NCI-H128 (cell line): ENCODE results near the gene C2.
"Not testable (repeated sequence)": the region's sequence is repeated elsewhere in the genome, so short reads cannot be mapped to it uniquely, and the experiment has no call there.

Experiments
- DNase-seq: peaks from one replicate; lab custom pipeline; 2025; ENCODE audit not compliant: unreplicated experiment; lab: John Stamatoyannopoulos, UW

The C2 gene

DNA sequence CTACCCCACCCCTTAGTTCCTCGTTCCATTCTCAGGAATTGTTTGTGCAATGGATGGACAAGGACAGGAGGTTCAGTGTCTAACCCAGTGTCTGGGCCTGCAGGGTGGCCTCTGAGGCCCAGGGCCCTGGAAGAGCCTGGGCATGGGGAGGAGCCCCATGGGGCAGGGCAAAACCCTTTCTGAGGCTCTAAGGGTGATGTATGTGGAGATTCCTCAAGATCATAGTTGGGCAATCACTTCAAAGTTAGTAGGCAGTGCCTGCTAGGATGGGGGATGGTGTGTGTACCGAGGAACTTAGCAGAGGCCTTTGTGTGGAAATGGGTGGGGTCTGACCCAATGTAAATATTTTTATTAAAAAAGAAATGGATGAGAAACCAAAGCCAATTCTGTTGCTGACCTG lies 6.7 kb upstream of the C2 start:
- DNase-seq: no peak

DNA sequence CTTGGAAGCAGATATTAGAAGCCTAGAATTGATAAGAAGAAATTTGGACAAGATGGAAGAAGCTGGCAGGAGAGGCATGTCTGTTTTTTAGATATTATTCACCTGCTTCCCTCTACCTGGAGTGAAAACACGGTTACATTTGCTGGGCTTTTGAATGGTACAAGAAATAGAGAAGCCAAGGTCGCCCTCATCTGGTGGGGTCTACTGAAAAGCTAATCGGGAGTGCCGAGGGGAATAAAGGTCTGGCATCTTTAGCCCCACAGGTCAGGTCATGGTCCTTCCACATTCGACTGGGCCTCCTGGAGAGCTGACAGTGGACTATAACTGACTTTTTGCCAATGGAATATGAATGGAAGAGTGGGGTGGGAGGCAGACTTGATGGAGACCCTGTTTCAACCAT lies 4.6 kb upstream of the C2 start:
- DNase-seq: no peak

DNA sequence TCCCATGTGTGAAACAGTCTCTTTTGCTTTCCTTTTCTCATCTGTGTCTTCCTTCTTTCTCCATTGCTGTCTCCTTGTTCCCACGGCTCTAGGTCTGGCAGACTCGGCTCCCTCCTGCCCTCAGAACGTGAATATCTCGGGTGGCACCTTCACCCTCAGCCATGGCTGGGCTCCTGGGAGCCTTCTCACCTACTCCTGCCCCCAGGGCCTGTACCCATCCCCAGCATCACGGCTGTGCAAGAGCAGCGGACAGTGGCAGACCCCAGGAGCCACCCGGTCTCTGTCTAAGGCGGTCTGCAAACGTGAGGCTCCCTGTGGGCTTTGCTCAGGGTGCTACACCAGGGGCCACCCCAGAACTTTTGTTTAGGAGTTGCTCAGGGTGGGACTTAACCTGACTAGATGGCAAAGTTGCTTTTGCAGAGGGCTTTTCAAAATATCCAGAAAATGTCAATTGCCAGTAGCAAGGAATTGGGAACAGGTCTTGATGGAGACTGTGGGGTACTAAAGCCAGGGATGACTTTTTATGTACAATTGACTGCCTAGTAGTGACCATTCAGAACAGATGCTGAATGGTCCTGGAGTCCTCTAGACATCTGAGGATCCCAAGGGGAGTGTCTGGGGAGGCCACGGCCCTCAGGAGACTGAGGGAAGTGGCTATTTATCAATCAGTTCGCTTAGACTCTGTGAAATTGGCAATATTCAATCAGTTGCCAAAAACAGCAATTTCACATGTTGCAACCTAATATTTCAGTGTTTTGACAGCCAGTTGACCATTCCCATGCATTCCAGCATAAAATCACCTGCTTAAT lies 550 bp downstream of the C2 start:
- no peak for DNase-seq

DNA sequence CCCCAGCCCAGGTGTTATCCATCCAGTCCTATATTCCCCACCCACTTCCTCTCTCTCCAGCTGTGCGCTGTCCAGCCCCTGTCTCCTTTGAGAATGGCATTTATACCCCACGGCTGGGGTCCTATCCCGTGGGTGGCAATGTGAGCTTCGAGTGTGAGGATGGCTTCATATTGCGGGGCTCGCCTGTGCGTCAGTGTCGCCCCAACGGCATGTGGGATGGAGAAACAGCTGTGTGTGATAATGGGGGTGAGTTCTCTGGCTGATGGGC lies 1.1 kb downstream of the C2 start:
- DNase-seq: no peak

DNA sequence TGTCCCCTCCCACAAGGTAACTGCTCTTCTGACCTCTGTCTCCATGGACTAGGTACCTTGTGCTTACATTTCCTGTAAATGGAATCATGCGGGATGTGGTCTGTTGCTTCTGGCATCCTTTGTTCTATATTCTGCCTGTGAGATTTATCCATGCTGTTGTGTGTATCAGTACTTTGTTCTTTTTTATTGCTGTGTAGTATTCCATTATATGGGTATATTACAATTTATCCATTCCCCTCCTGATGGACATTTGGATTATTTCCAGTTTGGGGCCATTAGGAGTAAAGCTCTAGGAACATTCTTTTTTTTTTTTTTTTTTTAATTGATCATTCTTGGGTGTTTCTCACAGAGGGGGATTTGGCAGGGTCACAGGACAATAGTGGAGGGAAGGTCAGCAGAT lies 3.4 kb downstream of the C2 start:
- DNase-seq: no peak

DNA sequence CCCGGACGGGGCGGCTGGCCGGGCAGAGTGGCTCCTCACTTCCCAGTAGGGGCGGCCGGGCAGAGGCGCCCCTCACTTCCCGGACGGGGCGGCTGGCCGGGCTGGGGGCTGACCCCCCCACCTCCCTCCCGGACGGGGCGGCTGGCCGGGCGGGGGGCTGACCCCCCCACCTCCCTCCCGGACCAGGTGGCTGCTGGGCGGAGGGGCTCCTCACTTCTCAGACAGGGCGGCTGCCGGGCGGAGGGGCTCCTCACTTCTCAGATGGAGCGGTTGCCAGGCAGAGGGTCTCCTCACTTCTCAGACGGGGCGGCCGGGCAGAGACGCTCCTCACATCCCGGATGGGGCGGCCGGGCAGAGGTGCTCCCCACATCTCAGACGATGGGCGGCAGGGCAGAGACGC lies 4.6 kb downstream of the C2 start:
- DNase-seq: not testable (repeated sequence)

DNA sequence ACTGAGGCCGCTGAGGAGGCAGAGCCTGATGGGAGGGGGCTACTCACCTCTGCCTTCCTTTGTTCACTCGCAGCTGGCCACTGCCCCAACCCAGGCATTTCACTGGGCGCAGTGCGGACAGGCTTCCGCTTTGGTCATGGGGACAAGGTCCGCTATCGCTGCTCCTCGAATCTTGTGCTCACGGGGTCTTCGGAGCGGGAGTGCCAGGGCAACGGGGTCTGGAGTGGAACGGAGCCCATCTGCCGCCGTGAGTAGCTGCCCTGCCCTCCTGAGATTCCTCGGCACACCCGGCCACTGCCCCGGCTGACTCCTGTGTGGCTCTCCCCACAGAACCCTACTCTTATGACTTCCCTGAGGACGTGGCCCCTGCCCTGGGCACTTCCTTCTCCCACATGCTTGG lies 6.0 kb downstream of the C2 start:
- no peak for DNase-seq

DNA sequence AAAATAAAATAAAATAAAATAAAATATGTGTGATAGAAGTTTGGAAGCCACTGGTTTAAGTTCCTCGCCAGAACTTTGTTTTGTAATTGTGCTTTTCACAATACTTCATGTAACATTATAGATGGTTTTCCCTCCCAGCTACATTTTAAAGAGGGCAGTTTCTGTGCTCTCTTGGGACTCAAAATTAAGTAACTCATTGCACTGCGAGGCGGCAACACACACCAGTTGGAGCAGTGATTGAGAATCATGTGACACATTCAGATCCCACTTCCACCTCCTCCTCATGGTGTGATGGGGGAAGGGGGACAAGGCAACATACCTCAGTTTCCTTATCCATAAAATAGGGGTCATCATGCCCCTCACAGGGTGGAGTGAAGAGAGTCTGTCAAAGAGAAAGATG lies 7.5 kb downstream of the C2 start:
- no peak for DNase-seq

DNA sequence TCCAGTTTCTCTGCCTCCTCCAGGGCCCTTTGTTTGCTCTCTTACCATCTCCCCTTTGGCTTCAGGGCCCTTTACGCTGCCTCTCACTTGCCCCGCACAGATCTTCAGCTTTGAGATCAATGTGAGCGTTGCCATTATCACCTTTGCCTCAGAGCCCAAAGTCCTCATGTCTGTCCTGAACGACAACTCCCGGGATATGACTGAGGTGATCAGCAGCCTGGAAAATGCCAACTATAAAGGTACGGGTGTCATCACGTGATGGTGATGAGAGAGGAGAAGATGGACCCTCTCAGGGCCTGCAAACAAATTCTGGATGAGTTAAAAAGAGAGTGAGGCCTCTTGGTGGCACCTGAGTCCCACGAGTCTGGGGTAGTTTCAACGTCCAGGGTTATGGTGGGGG lies 8.3 kb downstream of the C2 start:
- no peak for DNase-seq

DNA sequence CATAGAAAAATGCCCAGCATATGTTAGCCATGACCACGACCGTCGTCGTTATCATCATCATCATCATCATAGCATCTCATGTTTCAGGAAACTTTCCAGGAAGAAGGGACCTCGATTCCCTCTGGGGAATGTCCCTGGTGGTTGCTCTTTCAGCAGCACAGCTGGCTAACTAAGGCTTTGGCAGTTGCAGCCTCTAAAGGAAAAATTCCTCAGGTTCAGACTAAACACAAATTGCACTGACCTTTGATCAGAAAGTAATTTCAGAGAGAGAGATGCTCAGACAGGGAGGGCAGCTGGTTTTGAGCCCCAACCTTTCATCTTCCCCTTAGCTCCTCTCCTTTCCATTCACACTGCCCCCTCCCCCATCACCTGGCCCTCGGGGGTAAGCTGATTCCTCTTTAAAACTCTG lies 12.7 kb downstream of the C2 start:
- no peak for DNase-seq

DNA sequence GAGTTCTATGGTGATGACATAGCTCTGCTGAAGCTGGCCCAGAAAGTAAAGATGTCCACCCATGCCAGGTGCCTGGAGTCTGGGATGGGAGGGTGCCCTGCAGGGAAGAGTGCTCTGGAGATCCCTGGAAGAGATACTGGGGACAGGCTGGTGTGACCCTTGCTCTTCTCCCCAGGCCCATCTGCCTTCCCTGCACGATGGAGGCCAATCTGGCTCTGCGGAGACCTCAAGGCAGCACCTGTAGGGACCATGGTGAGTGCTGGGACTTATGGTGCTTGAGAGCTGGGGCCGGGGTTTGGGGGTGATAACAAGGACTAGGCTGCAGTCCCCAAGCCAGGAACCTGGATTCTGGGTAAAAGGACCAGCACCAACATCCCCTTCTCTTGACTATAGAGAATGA lies 16.2 kb downstream of the C2 start:
- no peak for DNase-seq

DNA sequence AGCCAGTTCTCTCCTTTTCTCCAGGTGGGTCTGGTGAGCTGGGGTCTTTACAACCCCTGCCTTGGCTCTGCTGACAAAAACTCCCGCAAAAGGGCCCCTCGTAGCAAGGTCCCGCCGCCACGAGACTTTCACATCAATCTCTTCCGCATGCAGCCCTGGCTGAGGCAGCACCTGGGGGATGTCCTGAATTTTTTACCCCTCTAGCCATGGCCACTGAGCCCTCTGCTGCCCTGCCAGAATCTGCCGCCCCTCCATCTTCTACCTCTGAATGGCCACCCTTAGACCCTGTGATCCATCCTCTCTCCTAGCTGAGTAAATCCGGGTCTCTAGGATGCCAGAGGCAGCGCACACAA lies 17.6 kb downstream of the C2 start:
- DNase-seq: no peak

DNA sequence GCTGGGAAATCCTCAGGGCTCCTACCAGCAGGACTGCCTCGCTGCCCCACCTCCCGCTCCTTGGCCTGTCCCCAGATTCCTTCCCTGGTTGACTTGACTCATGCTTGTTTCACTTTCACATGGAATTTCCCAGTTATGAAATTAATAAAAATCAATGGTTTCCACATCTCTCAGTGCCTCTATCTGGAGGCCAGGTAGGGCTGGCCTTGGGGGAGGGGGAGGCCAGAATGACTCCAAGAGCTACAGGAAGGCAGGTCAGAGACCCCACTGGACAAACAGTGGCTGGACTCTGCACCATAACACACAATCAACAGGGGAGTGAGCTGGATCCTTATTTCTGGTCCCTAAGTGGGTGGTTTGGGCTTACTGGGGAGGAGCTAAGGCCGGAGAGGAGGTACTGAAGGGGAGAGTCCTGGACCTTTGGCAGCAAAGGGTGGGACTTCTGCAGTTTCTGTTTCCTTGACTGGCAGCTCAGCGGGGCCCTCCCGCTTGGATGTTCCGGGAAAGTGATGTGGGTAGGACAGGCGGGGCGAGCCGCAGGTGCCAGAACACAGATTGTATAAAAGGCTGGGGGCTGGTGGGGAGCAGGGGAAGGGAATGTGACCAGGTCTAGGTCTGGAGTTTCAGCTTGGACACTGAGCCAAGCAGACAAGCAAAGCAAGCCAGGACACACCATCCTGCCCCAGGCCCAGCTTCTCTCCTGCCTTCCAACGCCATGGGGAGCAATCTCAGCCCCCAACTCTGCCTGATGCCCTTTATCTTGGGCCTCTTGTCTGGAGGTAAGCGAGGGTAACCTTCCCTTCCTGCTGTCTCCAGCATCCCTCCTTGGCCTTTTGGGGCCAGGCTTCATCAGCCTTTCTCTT lies 18.2 kb downstream of the C2 start, which contains the start of gene CFB:
Gene CFB (plus strand): TSS at position 589 of the 863 bp plus-strand sequence. CDS start 127 bp downstream, at position 716.
- DNase-seq: no peak

DNA sequence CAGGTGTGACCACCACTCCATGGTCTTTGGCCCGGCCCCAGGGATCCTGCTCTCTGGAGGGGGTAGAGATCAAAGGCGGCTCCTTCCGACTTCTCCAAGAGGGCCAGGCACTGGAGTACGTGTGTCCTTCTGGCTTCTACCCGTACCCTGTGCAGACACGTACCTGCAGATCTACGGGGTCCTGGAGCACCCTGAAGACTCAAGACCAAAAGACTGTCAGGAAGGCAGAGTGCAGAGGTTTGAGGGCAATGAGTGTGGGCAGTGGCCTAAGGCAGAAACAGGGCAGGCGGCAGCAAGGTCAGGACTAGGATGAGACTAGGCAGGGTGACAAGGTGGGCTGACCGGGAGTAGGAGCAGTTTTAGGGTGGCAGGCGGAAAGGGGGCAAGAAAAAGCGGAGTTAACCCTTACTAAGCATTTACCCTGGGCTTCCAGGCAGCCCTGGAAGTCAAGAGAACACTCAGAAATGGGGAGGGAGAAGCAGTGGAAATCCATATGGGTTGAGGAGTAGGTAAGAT lies 18.9 kb downstream of the C2 start:
- DNase-seq: no peak

DNA sequence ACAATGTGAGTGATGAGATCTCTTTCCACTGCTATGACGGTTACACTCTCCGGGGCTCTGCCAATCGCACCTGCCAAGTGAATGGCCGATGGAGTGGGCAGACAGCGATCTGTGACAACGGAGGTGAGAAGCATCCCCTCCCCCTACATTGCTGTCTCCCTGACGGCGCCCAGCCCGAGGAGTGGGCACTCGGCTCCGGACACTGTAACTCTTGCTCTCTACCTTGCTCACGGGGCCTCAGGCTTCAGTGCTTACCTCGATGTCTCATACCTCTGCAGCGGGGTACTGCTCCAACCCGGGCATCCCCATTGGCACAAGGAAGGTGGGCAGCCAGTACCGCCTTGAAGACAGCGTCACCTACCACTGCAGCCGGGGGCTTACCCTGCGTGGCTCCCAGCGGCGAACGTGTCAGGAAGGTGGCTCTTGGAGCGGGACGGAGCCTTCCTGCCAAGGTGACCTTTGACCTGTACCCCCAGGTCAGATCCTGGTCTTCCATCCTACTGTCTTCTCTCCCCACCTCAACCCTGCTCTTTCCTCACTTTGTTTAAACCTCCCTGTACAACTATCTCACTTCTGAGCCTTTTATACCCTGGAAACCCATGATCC lies 19.7 kb downstream of the C2 start:
- no peak for DNase-seq

DNA sequence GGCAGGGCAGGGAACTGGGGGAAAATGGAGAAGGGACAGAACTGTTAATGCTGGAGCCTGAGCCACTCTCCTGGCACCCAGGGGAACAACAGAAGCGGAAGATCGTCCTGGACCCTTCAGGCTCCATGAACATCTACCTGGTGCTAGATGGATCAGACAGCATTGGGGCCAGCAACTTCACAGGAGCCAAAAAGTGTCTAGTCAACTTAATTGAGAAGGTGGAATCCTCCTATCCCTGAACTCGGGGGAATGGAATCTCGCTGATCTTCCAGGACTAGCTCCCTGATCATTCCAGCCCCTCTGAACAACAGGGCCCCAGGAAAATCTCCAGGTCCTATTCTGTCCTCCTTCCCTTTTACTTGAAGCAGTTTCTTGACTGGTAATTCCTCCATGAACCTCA lies 20.3 kb downstream of the C2 start:
- DNase-seq: no peak

DNA sequence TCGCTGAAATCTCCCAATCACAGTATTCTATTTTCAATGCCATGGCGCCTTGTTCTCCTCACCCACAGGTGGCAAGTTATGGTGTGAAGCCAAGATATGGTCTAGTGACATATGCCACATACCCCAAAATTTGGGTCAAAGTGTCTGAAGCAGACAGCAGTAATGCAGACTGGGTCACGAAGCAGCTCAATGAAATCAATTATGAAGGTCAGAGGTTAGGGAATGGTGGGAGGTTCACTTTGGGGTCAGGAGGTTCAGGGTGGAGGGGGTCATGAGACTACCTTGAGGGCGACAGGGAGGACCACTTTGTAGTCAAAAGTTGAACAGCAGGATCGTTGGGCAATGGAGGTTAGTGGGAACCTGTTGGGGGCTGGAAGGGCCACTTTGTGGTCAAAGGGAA lies 20.8 kb downstream of the C2 start:
- no peak for DNase-seq

DNA sequence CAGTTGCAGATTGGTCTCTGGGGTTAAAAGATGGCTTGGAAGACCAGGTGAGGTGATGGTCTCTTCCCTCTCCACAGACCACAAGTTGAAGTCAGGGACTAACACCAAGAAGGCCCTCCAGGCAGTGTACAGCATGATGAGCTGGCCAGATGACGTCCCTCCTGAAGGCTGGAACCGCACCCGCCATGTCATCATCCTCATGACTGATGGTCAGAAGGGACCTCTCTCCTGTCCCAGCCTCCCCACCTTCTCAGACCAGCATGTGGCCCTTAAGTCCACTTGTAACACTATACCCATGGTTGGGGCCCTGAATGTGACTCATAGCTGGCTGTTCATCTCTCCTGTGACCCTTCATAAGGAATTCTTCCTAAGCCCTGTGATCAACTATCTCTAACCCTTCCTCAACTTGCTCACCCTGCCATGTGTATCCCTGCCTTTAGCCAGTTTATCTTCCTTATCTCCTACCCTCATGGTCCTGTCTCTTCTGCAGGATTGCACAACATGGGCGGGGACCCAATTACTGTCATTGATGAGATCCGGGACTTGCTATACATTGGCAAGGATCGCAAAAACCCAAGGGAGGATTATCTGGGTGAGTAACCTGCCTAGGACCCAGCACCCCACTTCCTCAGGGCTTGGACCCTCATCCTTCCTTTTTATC lies 21.4 kb downstream of the C2 start:
- DNase-seq: no peak

DNA sequence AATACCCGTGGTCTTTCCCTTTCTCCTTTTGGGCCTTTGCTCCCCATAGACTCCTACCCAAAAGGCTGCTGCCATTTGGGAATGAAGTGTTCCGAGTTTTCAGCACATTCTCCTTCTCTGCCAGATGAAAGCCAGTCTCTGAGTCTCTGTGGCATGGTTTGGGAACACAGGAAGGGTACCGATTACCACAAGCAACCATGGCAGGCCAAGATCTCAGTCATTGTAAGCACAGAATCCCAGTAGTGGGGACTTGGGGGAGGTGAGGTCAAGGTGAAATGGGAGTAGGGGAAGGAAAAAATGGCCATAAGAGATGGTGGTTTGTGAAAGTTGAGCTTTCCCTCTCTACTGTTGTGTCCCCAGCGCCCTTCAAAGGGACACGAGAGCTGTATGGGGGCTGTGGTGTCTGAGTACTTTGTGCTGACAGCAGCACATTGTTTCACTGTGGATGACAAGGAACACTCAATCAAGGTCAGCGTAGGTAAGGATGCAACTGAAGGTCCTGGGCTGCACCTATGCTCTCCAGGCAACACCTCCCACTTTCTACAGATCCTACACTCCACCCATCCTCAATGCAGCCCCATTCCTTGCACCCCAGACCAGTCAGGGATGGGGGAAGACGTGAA lies 22.5 kb downstream of the C2 start:
- DNase-seq: no peak

DNA sequence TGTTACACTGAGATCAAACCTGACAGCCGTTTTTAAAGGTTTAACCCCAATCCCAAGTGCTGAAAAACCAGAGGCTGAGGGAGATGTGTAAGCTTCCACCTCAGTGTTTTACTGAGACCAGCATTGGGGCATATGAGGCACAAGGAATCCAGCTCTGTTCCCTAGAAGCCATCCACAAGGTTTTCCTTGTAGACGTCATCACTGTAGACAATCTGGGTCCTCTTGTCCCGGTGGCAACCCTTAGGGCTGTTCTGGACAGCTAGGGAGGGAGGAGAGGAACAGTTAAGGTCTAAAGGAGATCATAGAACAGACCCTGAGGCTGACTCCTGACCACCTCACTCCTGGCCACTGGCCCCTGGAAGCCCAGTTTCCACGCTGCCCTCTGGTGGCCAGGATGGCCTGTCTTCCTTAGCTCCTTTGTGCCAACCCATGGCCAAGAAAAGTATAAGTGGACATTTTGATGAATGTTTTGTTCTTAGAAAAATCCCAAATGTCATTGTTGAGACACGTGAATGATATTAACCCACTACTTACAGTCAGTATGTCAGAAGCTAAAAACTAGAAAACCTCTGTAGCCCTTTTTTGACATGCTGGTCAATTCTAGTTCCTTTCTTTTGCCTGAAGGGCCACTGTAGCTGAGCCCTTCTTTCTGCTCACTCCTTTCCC lies 24.8 kb downstream of the C2 start:
- DNase-seq: no peak

DNA sequence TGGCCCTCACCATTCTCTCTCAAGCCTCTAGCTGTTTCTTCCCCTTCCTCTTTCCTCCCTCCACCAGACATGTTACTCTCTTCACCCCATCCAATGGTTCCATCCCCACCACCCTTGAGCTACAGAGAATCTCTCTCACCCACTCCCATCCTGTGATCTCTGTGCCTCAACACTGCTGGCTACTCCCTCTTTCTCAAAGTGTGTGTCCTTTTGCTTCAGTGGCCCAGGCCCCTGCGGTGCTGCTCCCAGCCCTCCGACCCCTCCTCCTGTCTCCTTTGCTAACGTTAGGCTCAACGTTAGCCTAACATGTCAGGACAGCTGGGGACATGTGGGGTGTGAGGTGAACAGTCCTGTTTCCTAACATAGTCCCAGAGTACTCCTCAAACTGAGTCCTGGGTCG lies 25.4 kb downstream of the C2 start:
- DNase-seq: no peak
